Glomerular endothelial cell (primary cell): ENCODE measurements around the gene PSMD4. TPM values are rescaled to one million over a fixed set of nuclear protein-coding genes. Genes with fewer than 3 reads are reported as not detected.
"Not testable (repeated sequence)": the region's sequence is repeated elsewhere in the genome, so short reads cannot be mapped to it uniquely, and the experiment has no call there.

Experiments
- DNase-seq: peaks from one replicate; pipeline ENCODE4 v3.0.0-alpha.2; 2011; ENCODE audit warnings: low read depth, low spot score; ENCODE audit errors: extremely low read depth
- total RNA-seq: library from RNA; depleted of rRNA; stranded (reverse); fragments of >200 nt; gene quantifications from 2 replicates; pipeline ENCODE4 v1.2.3, GENCODE V29; 2015

Gene PSMD4
- total RNA-seq, 1 donor from 2014 or later: 151 TPM

DNA sequence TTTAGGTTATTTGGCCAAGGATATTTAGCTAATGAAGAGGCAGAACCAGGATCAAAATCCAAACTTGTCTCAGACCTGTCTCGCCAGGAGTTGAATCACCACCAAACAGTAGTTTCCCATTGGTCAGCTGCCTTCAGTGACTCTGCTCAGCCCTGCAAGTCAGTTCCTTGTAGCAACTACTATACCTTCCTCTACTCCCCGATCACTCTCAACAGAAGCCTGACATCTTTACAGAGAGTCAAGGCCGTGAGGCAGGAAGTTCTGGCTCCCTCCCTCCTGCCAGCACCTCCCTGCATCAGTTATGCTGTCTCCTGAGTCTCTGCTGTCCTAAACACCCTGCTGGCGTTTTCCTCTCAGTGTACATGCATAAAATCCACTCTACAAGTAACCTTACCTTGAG is 13.2 kb downstream of the PSMD4 start:
- DNase-seq: no peak

DNA sequence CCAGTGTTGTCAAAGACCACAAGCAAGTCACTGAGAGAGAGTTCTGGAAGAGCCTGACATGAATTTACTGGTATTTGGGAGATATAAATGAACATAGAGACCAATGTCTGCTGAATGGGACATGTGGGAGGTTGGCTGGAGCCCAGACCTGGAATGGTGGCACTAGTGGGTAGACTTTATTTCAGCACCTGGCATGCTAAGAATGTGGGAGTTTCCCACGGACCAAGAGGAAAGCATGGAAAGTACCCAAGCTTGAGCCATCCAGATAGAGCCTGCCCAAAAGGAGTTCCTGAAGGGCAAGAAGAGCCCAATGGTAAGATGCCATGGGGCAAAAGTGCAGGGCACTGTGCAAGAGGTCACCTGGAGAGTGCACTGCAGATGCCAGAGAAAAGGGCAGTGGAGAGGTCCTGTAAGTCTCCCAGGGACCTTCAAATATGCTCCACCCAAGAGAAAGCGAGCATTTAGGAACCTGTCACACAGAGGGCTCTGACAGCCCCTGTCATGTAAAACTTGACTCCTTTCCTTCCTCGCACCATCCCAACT is 19.5 kb downstream of the PSMD4 start:
- no peak for DNase-seq

DNA sequence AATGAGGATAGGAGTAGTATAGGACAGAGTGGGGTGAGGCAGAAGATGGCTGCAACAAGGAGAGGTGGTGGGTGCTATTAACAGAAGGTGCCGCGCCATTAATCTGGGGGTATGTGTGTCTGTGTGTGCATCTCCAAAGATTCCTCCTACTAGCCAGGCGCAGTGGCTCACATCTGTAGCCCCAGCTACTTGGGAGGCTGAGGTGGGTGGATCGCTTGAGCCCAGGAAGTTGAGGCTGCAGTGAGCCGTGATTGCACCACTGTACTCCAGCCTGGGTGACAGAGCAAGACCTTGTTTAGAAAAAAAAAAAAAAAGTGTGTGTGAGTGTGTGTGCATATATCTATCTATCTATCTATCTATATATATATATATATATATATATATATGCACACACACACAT is 20.8 kb downstream of the PSMD4 start:
- DNase-seq: not testable (repeated sequence)

DNA sequence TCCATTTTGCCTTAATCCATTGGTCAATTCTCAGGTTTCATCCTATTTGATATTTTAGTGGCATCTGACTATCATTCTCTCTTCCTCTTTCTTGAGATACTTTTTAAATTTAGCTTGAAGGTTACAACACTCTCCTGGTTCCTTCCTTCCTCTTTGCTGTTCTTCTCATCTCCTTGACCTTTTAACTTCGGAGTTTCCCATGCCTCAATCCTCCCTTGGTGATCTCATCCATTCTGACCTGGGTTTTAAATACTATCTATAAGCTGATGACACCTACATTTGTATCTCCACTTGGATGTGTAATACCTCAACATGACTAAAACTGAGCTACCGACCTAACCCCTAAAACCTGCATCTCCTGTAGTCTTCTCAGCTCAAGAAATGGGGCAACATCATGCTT is 22.7 kb downstream of the PSMD4 start:
- no peak for DNase-seq

DNA sequence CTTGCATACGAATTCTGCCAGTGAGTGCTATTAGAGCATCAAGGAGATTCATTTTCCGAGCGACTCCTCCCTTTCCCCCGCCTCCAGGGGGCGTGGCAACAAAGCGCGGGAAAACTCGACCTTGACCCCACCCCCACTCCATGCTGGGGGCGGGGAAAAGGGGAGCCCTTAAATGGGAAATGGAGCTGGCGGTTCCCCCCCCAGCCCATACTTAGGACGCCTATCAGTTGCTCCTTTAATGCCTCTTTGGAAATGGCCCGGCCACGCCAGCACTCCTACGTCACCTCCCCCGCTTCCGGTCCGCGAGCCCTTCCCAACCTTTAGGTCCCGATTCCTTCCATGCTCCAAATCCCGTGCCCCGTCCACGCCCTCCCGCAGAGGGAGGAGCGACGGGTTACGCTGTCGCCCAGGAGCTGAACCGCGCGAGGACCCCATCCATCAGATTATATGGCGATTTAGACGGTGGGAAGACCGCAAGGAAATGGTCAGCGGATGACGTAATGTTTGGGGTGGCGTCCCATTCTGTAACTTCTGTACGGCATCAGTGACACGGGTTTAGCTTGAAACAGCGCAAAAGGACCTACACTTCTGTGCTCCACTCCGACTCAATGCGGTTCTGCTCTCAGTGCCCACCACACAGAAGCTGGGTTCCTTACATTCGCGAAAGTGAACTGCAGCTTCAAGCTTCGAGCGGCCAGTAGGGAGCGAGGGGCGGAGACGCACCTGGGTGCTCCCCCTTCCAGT is 26.9 kb downstream of the PSMD4 start:
- DNase-seq: peak; percentile 82

DNA sequence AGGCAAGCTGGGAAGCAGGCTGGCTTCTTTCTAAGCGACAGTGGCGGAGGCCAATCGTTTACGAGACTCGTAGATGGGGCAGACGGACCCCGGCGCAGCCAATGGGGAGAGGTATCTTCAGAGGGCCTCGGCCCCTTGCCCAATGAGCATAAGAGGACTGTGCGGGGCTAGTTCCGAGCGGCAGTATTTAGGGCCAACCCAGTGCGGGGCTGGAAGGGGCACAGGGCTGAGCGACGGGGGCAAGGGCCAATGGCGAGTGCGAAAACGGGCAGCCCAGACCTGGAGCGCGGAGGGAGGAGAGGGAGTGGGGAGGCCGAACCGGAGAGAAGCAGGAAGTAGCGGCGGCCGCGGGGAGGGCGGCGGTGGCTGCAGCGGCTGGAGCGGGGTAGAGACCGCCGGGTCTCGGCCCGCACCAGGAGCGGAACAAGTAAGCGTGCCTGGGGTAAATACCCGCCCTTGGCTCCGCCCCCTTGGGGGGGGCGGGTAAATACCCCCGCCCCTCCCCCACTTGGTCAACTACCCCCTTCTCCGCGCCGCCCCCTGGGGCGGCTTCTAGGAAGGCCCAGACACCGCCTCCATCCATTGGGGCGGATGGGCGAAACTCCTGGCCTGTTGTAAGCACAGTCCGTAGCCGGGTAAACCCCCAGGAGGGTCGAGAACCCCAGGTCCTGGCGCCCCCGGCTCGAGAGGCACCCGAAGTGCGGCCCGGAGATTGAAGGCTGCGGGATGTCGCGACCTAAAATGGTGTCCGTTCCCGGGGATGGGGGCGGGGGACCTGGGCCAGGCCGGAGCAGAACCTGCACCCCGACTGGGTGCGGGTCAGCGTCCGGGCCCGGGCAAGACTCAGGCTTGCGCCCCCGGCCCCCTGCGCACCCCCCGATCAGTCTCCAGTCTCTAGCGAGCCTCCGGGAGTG is 27.7 kb downstream of the PSMD4 start, which contains the start of gene ZNF687:
Gene ZNF687, plus strand, starts transcription at position 331 of the 914 bp plus-strand sequence. CDS start 3,993 bp downstream, outside the sequence.
- DNase-seq: peak; percentile 98

DNA sequence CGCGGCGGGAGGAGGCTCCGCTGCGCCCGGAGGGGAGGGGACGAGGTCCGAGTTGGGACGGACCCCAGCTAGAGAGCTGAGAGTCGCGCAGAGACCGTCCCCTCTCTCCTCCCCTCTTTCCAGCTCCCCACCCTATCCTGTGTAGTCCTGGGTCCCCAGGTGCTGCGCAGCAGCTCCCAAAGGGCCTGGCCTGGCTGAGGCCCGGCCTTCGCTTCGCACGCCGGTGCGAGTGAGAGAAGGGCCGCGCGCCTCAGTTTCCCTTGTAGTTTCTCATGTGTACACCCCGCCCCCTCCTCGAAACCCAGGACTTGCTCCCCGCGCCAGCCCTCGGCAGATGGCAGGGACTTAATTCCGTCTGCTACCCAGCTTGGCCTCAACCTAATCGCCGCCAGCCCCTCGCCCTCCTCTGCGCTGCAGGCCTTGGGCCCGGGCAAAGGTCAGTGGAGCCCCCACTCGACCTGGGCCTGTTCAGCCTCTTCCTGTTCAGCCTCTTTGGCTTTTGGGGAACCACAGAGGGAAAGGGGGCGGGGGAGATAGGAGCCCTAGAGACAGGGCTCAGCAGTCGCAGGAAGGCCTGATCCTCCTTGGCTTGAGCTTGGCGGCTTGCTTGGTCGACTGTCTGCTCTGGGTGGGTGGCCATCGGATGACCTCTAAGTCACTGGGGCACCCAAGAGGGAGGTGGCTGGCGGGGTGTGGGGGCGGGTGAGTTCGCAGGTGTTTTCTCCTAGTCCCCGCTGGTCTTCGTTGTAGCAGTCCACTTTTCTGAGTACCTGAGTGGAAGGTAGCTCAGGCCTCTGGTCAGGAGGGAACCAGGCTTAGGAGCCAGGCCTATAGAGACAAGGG is 28.6 kb downstream of the PSMD4 start:
- DNase-seq: no peak

DNA sequence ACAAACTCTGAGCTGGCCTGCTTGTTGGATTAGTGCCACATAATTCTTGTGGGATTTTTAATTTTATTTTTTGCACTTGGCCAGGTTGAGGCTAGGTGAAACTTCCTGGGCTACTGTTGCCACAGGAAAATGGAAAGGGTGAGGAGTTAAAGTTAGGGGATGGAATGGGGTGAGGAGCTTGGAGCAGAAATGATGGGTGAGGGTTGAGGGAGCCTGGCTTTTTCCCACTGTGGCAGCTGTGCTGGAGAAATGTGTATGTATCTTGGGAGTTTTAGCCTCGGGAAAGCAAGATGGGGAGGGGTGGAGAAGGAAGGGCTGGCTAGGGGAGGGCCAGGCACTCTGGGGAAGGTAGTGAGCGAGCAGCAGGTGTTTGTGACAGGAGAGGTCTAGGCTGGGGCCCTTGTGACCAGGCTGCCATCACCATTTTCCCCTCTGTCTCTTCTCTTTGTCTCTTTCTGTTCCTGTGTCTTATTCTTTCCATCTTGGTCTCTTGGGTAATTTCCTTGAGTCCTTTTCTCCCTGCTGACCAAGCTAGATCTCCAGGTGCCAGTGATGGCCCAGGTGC is 29.6 kb downstream of the PSMD4 start:
- no peak for DNase-seq

DNA sequence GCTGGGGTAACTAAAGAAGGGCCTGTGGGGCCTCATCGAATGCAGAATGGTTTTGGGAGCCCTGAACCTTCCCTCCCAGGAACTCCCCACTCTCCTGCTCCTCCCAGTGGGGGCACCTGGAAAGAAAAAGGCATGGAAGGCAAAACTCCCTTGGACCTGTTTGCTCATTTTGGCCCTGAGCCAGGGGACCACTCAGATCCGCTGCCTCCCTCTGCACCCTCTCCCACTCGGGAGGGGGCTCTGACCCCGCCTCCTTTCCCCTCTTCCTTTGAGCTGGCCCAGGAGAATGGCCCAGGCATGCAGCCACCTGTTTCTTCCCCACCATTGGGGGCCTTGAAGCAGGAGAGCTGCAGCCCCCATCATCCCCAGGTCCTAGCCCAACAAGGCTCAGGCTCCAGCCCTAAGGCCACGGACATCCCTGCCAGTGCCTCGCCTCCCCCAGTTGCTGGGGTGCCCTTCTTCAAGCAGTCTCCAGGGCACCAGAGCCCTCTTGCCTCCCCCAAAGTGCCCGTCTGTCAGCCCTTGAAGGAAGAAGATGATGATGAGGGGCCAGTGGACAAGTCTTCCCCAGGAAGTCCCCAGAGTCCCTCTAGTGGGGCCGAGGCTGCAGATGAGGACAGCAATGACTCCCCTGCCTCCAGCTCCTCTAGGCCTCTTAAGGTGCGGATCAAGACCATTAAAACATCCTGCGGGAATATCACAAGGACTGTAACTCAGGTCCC is 32.2 kb downstream of the PSMD4 start:
- no peak for DNase-seq

DNA sequence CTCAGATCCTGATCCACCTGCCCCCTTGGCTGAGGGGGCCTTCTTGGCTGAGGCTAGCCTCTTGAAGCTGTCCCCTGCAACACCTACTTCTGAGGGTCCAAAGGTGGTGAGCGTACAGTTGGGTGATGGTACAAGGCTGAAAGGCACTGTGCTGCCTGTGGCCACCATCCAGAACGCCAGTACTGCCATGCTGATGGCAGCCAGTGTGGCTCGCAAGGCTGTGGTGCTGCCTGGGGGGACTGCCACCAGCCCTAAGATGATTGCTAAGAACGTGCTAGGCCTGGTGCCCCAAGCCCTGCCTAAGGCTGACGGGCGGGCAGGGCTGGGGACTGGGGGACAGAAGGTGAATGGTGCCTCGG is 32.8 kb downstream of the PSMD4 start:
- no peak for DNase-seq

DNA sequence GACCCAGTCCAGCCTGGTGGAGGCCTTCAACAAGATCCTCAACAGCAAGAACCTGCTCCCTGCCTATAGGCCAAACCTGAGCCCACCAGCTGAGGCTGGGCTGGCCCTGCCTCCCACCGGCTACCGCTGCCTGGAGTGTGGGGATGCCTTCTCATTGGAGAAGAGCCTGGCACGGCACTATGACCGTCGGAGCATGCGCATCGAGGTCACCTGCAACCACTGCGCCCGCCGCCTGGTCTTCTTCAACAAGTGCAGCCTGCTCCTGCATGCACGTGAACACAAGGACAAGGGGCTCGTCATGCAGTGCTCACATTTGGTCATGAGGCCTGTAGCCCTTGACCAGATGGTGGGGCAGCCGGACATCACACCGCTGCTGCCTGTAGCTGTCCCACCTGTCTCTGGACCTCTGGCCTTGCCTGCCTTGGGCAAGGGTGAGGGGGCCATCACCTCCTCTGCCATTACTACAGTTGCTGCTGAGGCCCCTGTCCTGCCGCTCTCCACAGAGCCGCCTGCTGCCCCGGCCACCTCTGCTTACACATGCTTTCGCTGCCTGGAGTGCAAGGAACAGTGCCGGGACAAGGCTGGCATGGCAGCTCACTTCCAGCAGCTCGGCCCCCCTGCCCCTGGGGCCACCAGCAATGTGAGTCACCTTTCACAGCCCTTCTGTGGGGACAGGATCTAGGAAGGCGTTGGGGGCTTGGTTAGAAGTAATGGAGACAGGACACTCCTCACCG is 33.4 kb downstream of the PSMD4 start:
- DNase-seq: no peak

DNA sequence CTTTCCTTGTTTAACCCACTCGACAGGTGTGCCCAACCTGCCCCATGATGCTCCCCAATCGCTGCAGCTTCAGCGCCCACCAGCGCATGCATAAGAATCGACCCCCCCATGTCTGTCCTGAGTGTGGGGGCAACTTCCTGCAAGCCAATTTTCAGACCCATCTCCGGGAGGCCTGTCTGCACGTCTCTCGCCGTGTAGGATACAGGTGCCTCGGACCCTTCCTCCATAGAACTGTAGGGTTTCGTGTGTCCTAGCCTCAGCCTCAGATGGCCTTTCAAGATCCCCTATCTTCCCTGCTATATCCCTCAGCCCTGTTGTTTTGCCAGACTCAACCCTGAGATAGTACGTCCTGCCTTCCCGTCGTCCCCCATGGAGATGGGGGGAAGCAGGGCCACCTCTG is 34.0 kb downstream of the PSMD4 start:
- no peak for DNase-seq

DNA sequence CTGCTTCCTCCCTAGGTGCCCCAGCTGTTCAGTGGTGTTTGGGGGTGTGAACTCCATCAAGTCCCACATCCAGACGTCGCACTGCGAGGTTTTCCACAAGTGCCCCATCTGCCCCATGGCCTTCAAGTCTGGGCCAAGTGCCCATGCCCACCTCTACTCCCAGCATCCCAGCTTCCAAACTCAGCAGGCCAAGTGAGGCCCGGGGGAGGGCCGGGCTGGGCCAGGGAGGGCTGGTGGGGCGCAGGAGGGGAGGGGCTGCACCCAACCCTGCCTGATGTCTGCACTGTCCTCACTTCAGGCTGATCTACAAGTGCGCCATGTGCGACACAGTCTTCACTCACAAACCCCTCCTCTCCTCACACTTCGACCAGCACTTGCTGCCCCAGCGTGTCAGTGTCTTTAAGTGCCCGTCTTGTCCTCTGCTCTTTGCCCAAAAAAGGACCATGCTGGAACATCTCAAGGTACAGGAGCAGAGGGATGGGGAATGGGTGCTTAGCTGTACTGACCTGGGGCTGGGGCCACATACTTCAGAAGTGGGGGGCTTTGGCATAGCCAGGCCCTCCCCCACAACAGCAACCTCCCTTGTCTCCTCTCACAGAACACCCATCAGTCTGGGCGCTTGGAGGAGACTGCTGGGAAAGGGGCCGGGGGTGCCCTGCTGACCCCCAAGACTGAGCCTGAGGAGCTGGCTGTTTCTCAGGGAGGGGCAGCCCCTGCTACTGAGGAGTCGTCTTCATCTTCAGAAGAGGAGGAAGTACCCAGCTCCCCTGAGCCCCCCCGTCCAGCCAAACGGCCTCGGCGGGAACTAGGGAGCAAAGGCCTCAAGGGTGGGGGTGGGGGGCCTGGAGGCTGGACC is 34.8 kb downstream of the PSMD4 start:
- no peak for DNase-seq

DNA sequence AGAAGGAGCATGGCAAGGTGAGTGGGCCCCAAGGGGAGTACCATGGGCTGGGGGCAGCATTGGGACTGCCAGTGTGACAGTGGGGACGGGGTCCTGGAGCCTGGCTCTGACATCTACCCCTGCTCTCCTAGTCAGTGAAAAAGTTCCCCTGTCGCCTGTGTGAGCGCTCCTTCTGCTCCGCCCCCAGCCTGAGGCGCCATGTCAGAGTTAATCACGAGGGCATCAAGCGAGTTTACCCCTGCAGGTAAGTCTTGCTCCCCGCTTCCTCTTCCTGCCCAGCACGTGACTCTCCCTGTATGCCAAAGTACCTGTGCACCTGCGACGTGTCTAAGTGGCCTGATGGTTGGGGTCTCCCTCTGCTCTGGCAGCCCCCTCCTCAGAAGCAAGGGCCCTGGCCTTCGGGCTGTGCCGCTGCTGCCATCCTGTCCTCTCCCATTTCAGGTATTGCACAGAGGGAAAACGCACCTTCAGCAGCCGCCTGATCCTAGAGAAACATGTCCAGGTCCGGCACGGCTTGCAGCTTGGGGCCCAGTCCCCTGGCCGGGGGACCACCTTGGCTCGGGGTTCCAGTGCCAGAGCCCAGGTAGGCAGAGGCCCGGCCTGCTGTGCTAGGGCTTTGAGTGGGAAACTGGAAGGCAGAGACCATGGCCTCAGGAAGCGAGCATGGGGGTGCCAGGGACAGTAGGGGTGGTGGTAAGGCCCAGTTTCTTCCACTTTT is 35.6 kb downstream of the PSMD4 start:
- DNase-seq: no peak

DNA sequence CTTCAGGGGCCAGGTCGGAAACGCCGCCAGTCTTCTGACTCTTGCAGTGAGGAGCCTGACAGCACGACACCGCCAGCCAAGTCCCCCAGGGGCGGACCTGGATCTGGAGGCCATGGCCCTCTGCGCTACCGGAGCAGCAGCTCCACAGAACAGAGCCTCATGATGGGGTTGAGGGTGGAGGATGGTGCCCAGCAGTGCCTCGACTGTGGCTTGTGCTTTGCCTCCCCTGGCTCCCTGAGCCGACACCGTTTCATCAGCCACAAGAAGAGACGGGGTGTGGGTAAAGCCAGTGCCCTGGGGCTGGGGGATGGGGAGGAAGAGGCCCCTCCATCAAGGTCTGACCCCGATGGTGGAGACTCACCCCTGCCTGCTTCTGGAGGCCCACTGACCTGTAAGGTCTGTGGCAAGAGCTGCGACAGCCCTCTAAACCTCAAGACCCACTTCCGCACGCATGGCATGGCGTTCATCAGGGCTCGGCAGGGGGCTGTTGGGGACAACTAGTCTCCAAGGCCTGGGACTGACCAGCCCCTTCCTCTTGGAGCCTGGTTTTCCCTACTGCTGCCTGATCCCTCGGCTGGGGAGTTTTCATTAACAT is 36.3 kb downstream of the PSMD4 start:
- DNase-seq: no peak

DNA sequence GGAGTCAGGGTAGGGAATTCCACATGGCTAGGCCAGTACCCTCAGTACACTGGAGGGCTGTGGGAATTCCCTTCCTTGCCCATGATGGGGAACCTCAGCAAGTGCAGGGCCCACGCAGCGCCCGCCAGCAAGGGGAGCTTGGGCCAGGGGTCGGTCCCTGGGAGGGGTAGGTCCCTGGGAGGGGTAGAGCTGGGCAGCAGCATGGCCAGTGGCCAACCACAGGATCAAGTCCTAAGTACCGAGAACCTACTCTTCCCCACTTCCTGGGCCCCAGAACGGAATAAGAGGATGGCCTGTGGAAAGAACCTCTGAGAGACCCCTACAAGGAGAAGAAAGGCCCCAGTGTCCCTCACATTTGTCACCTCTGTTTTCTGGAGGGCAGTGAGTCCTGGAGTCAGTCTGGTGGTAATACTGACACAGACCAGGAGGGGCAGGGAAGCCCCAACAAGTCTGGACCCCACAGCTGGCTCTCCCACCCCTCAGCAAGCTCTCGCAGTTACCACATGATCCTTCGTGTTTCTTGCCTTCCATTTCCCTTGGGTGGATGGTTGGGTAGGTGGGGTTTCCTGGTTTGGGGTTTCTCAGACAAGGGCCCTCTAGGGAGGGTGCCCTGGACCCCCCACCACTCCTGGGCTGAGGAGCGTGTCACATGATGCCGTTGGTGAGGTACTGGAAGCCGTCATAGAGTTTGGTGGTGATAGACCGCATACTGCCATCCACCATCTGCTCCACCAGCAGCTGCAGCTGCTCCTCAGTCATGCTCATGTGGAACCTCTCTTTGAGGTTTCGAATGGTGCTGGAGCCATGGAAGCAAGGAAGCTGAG is 37.9 kb downstream of the PSMD4 start:
- DNase-seq: no peak
